GM10847 (cell line): ENCODE results near the gene HRG.

Experiments
- POLR2A ChIP-seq: IDR thresholded peaks from 2 replicates; pipeline ENCODE4 v1.6.1; 2011; ENCODE audit not compliant: insufficient read length; ENCODE audit errors: extremely low read depth

Gene HRG

DNA sequence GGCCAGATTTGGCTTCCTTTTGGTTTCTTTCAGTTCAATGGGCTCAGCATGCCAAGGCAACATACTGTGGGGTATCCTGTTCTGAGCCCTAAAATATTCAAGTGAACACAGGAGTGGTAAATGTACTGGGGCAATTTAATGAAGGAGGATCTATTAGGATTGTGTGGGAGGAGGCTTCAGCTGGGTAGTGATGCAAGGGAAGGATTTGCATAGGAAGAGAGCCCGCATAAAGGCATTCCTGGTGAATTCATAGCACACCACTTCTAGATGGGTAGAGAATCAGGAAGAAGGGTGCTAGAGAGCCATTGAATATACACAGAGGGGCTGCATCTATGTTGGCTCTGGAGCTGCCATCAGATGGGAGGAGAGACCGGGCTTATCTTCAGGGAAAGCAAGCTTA, 30.7 kb downstream of the HRG start:
- TF ChIP-seq POLR2A = no peak

DNA sequence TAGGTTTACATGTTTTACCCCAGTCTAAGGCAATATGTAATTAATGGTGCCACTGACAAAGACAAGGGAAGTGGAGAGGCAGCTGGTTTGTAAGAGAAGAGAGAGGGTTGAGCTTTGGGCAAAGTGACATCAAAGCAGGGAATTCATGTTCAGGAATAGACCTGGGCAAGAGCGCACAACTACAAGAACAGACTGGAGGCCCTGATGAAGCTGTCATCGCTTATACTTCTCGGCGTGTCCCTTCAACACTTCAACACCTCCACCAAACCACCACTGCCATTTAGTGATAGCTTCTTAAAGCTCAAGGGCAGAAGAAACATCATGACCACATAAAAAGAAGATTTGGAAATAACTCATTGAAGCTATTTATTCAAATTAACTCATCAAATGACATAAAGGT, 31.7 kb downstream of the HRG start:
- TF ChIP-seq POLR2A = no peak

DNA sequence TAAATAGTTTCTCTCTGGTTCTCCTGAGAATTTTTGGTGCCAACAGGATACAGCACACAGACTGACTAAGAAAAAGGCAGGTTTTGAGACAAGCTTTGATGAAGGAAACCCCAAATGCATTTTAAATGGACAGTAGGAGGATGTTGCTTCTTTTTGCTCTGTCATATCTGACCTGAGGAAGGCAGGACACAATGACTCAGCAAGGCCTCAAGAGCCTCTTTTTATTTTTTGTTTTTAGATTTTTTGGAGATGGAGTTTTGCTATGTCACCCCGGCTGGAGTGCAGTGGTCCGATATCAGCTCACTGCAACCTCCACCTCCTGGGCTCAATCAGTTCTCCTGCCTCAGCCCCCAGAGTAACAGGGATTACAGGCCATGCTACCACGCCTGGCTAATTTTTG, 34.5 kb downstream of the HRG start:
- no peak for TF ChIP-seq POLR2A

DNA sequence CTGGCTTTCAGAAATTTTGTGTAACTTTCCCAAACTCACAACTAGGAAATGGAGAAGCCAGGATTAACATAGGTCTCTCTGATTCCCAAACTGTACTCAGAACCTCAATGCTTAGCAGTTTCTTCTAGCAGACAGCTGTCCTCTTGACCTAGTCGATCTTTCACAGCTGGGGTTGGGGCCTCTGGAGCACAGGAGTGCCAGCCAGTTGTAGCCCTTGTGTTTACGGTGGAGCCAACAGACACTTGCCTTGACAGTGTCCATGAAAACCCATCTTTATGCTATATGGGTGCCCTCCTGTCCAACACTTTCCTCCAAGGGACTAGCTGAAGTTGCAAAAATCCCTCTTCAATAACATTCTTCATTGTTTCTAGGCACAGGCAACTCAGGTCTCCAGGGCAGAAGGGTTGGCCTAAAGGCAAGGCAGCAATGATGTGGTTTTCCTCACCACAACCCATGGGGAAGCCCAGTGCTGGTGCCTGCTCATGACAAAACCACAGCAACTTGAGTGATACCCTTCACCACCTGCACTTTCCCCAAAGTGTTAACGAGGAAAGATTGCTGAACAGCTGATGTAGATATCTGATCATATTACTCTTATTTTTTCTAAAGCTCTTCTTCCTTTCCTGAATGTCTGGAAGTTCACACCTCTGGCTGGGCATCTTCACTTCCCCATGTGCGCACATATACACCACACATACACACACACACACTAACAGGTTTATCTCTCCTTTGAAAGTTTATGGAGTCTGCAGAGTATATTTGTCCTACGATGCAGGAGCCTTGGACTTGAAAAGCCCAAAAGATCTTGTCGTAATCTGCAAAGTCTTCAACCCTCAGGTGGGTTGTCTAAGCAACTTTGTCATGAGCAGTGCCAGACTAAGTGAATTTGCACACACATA, 40.3 kb downstream of the HRG start:
- no peak for TF ChIP-seq POLR2A

DNA sequence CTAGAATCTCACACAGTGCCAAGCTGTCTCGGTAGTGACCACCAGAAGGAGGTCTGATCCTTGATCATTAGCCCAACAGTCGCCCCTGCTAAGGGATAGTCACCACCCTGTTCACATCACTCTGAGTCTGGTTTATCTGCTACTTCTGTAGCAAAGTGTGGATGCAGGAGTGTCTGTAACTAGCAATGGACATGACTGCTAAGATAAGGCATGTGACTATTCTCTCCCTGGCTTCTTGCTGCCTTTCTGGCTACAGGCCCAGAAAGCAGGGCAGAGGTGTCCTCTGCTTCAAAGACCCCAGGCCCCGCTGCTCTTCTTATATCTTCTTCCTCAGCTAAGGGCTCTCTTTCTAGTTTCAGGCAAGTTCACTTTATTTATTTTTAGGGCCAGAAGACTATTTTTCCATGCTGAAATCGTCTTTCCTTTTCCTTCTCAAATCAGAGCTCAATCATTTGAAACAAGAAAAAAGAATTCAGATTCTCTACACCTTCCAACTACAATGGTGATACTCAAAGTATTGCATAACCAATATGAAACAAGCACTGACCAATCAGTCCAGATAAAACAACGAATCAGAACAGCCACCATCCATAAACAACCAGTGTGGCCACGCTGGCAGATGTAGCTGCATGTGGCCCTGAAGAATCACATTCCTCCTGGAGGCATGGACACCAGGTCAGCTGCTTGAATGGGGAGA, 43.3 kb downstream of the HRG start:
- TF ChIP-seq POLR2A = no peak

DNA sequence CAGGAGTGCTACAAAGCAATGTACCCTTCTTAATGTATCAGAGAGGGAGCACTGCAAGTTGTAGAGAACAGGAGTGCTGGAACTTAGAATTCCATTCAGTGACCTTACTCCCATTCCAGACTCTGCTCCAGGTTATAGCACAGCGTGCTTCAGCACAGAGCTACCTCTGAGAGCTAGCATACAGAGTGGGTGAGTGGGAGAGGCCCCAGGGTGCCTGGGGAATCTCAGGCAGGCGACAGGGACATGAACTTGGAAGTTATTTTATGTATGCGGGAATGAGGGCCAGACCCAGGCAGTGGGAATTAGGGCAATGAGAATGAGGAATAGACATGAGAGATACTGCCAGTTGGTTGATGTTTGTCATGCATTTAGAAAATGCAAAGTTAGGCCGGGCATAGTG, 47.7 kb downstream of the HRG start:
- TF ChIP-seq POLR2A = no peak

DNA sequence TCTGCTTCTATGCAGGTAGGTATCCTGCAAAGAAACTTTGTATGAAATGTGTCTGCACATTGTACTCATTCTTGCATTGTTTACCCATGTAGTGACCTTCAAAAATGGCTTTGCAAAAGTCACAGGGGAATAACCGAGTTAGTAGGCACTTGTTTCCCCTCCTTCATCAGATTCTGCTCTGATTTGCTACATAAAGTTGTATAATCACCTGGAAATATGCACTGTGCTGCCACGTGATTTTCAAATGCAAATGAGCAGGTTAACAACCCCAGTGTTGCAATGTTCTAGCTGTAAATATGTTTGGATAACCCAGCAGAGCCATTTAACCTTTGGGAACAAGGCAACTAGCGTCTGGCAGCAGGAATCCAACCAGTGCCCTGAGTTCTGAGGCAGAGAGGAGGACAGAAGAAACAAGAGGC, 51.2 kb downstream of the HRG start, which contains the start of gene KNG1:
TSS of gene KNG1 (plus strand) at position 321 of the 419 bp plus-strand sequence. CDS start 184 bp downstream, outside the sequence.
- TF ChIP-seq POLR2A = no peak

DNA sequence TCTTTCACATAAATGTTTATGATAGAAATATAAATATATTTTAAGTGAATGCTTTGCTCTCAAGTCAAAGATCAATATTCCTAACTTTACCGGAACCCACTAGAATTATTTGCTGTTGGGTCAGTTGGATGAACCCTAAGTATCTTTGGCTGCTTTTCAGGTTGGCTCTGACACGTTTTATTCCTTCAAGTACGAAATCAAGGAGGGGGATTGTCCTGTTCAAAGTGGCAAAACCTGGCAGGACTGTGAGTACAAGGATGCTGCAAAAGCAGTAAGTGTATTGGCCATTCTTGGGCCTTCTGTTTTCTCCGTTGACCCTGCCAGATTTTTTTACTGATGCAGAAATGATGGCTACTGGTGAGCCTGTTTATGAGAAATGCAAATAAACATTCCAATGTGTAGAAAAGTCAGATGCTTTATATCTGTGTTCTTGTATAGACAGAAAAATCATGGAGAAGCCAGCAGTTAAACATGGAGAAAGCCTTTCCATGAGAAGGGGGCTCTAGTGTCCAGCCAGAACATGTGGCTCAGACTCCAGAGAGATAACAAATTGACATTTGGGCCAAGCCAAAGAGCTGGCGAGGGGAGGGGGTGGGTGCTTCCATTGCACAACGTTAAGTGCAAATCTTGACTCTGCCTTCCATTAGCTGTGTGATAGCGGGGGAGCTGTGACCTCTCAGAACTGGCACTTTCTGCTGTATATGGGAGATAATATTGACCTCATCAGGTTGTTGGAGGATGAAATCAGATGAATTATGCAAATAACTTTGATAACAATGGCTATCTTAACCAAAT, 54.3 kb downstream of the HRG start:
- TF ChIP-seq POLR2A = no peak

DNA sequence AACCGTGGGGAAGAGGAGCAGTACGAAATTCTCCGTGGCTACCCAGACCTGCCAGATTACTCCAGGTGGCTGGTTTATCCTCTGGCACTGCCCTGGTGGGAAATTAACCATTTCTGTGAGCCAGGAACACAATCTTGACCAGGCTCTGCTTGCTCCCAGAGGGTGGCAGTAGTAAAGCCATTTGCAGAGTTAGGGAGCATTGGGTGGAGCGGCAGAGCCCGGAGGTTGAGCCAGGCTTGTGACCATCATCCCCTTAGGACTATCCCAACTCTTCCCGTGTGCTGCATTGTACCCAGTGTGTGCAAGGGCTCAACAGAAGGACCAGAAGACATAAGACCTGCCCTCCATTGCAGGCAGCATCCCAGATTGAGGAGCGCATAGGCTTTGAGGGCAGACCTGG, 56.6 kb downstream of the HRG start:
- TF ChIP-seq POLR2A = no peak

DNA sequence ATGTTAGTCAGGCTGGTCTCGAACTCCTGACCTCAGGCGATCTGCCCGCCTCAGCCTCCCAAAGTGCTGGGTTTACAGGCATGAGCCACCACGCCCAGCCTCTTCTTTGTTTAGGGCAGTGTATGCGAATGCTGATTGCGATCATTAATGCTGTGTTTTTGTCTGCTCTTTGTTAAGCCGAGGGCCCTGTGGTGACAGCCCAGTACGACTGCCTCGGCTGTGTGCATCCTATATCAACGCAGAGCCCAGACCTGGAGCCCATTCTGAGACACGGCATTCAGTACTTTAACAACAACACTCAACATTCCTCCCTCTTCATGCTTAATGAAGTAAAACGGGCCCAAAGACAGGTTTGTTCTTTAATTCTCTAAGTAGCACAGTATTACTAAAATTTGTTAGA, 59.1 kb downstream of the HRG start:
- TF ChIP-seq POLR2A = no peak
